ENCODE results near the gene MEGF11.

- no peak for TF ChIP-seq POLR2A (IDR thresholded peaks at IDR 0.05)
- no peak for TF ChIP-seq CTCF (IDR thresholded peaks at IDR 0.05)
- TF ChIP-seq POLR2AphosphoS5 (IDR thresholded peaks at IDR 0.05) = no peak
Measured at GRCh38 chr15:66220601-66221000, 32.9 kb downstream of the MEGF11 start.
